ENCODE measurements around the gene MAGI1. TPM values are rescaled to one million over a fixed set of nuclear protein-coding genes. Genes with fewer than 3 reads are reported as not detected.

The MAGI1 gene
- total RNA-seq, 2 donors from 2014 or later, result 0.39 TPM; not detected in 1

- ATAC-seq (no peak), DNase-seq (ENCODE audit: low spot score in 2 of 2) (no peak)
- Mint-ChIP-seq H3K27ac (no peak overlapping the region), H3K9me3 (peaks cover 0 to 4% of the 10 kb centered on the region in 2 donors), H3K36me3 (no peaks in the 10 kb centered on the region)
These were observed 605.2 kb downstream of the MAGI1 start for GRCh38 chr3:65433480-65433879.

- no peaks in the 10 kb centered on the region for H3K36me3 Mint-ChIP-seq
- no peak for ATAC-seq
- H3K27ac Mint-ChIP-seq, result no peak overlapping the region
- DNase-seq (ENCODE audit: low spot score in 2 of 2), result no peak
- peaks cover 0 to 7% of the 10 kb centered on the region in 2 donors for H3K9me3 Mint-ChIP-seq
These were observed 606.2 kb downstream of the MAGI1 start for GRCh38 chr3:65432388-65433003.

- ATAC-seq (no peak), DNase-seq (ENCODE audit: low spot score in 2 of 2) (no peak)
- Mint-ChIP-seq H3K9me3 (peaks cover 5 to 12% of the 10 kb centered on the region in 2 donors), H3K36me3 (no peaks in the 10 kb centered on the region), H3K27ac (no peak overlapping the region)
These were observed 612.8 kb downstream of the MAGI1 start for GRCh38 chr3:65425880-65426279.

GRCh38 chr3:65422154-65422553 is 616.6 kb downstream of the MAGI1 start:
- Mint-ChIP-seq H3K27ac (no peak overlapping the region), H3K36me3 (no peaks in the 10 kb centered on the region), H3K9me3 (peaks cover 12 to 14% of the 10 kb centered on the region in 2 donors)
- ATAC-seq, result no peak
- DNase-seq (ENCODE audit: low spot score in 2 of 2), result no peak

GRCh38 chr3:65419233-65419632 is 619.5 kb downstream of the MAGI1 start:
- H3K27ac Mint-ChIP-seq, result no peak overlapping the region
- DNase-seq (ENCODE audit: low spot score in 2 of 2) (no peak), ATAC-seq (no peak)
- H3K9me3 Mint-ChIP-seq, result peaks cover 17 to 27% of the 10 kb centered on the region in 2 donors
- peaks cover 0 to 4% of the 10 kb centered on the region in 2 donors for H3K36me3 Mint-ChIP-seq

GRCh38 chr3:65413891-65414290 is 624.8 kb downstream of the MAGI1 start:
- H3K27ac Mint-ChIP-seq, result no peak overlapping the region
- ATAC-seq (no peak), DNase-seq (ENCODE audit: low spot score in 2 of 2) (no peak)
- peaks cover 0 to 4% of the 10 kb centered on the region in 2 donors for H3K36me3 Mint-ChIP-seq
- H3K9me3 Mint-ChIP-seq, result peaks cover 16 to 23% of the 10 kb centered on the region in 2 donors

GRCh38 chr3:65412588-65412987 is 626.1 kb downstream of the MAGI1 start:
- no peak for ATAC-seq
- no peak for DNase-seq (ENCODE audit: low spot score in 2 of 2)
- H3K27ac Mint-ChIP-seq, result no peak overlapping the region
- peaks cover 18 to 20% of the 10 kb centered on the region in 2 donors for H3K9me3 Mint-ChIP-seq
- H3K36me3 Mint-ChIP-seq, result peaks cover 0 to 4% of the 10 kb centered on the region in 2 donors

- DNase-seq (ENCODE audit: low spot score in 2 of 2) (no peak), ATAC-seq (no peak)
- H3K27ac Mint-ChIP-seq, result no peak overlapping the region
- peaks cover 0 to 4% of the 10 kb centered on the region in 2 donors for H3K36me3 Mint-ChIP-seq
- H3K9me3 Mint-ChIP-seq, result peaks cover 12 to 18% of the 10 kb centered on the region in 2 donors
These were observed 627.4 kb downstream of the MAGI1 start for GRCh38 chr3:65411367-65411766.

- Mint-ChIP-seq H3K27ac (no peak overlapping the region), H3K36me3 (no peaks in the 10 kb centered on the region), H3K9me3 (peaks cover 5 to 13% of the 10 kb centered on the region in 2 donors)
- ATAC-seq, result no peak
- no peak for DNase-seq (ENCODE audit: low spot score in 2 of 2)
These were observed 629.5 kb downstream of the MAGI1 start for GRCh38 chr3:65409176-65409569.

GRCh38 chr3:65408531-65409175 is 630.1 kb downstream of the MAGI1 start:
- no peaks in the 10 kb centered on the region for H3K36me3 Mint-ChIP-seq
- H3K9me3 Mint-ChIP-seq, result peaks cover 5 to 13% of the 10 kb centered on the region in 2 donors
- ATAC-seq (no peak), DNase-seq (ENCODE audit: low spot score in 2 of 2) (no peak)
- no peak overlapping the region for H3K27ac Mint-ChIP-seq

- Mint-ChIP-seq H3K36me3 (no peaks in the 10 kb centered on the region), H3K9me3 (peaks cover 5 to 14% of the 10 kb centered on the region in 2 donors), H3K27ac (no peak overlapping the region)
- DNase-seq (ENCODE audit: low spot score in 2 of 2) (no peak), ATAC-seq (no peak)
These were observed 632.2 kb downstream of the MAGI1 start for GRCh38 chr3:65406470-65406869.

- peaks cover 0 to 8% of the 10 kb centered on the region in 2 donors for H3K9me3 Mint-ChIP-seq
- ATAC-seq, result no peak
- H3K36me3 Mint-ChIP-seq, result no peaks in the 10 kb centered on the region
- DNase-seq (ENCODE audit: low spot score in 2 of 2), result no peak
- H3K27ac Mint-ChIP-seq, result no peak overlapping the region
These were observed 636.1 kb downstream of the MAGI1 start for GRCh38 chr3:65402597-65402996.

- peaks cover 0 to 12% of the 10 kb centered on the region in 2 donors for H3K9me3 Mint-ChIP-seq
- no peaks in the 10 kb centered on the region for H3K36me3 Mint-ChIP-seq
- DNase-seq (ENCODE audit: low spot score in 2 of 2) (no peak), ATAC-seq (no peak)
- H3K27ac Mint-ChIP-seq, result no peak overlapping the region
These were observed 637.1 kb downstream of the MAGI1 start for GRCh38 chr3:65401359-65402305.

GRCh38 chr3:65400899-65401298 is 637.8 kb downstream of the MAGI1 start:
- H3K36me3 Mint-ChIP-seq, result no peaks in the 10 kb centered on the region

GRCh38 chr3:65398953-65399352 is 639.8 kb downstream of the MAGI1 start:
- H3K9me3 Mint-ChIP-seq, result peaks cover 6 to 18% of the 10 kb centered on the region in 2 donors
- no peak overlapping the region for H3K27ac Mint-ChIP-seq
- ATAC-seq (no peak), DNase-seq (ENCODE audit: low spot score in 2 of 2) (no peak)
- no peaks in the 10 kb centered on the region for H3K36me3 Mint-ChIP-seq

More at GRCh38 chr3:65400899-65401298, 637.8 kb downstream of the MAGI1 start:
- Mint-ChIP-seq H3K9me3 (peaks cover 1 to 13% of the 10 kb centered on the region in 2 donors), H3K27ac (no peak overlapping the region)
- ATAC-seq (no peak), DNase-seq (ENCODE audit: low spot score in 2 of 2) (no peak)

GRCh38 chr3:65396078-65396477 is 642.6 kb downstream of the MAGI1 start:
- H3K9me3 Mint-ChIP-seq, result peaks cover 6 to 10% of the 10 kb centered on the region in 2 donors
- ATAC-seq (no peak), DNase-seq (ENCODE audit: low spot score in 2 of 2) (no peak)
- H3K36me3 Mint-ChIP-seq, result no peaks in the 10 kb centered on the region
- H3K27ac Mint-ChIP-seq, result no peak overlapping the region

- ATAC-seq, result no peak
- no peaks in the 10 kb centered on the region for H3K36me3 Mint-ChIP-seq
These were observed 647.6 kb downstream of the MAGI1 start for GRCh38 chr3:65391068-65391467.

More at GRCh38 chr3:65391068-65391467, 647.6 kb downstream of the MAGI1 start:
- no peak for DNase-seq (ENCODE audit: low spot score in 2 of 2)
- H3K9me3 Mint-ChIP-seq, result peaks cover 6 to 9% of the 10 kb centered on the region in 2 donors
- no peak overlapping the region for H3K27ac Mint-ChIP-seq
